Neural cell (in vitro differentiated cells): ENCODE measurements around the gene CCNJ. TPM values are rescaled to one million over a fixed set of nuclear protein-coding genes. Genes with fewer than 3 reads are reported as not detected.

Source experiments
- H2AFZ ChIP-seq: fragments of 200-600, 300-800 bp; sonication (generic), shearing (Covaris generic); 2 replicates; pipeline ENCODE4 v1.6.0; 2014; ENCODE audit warnings: low read depth, mild to moderate bottlenecking, antibody characterized with exemption, low read length, moderate library complexity
- H3F3A ChIP-seq: fragments of 200-600 bp; shearing (Covaris generic); 2 replicates; pipeline ENCODE4 v1.6.1; 2016; ENCODE audit warnings: mild to moderate bottlenecking, moderate library complexity, mixed read lengths, antibody characterized with exemption, low read length; ENCODE audit not compliant: insufficient read depth, poor library complexity, severe bottlenecking
- H3K27ac ChIP-seq: fragments of 200-600, 300-800 bp; sonication (generic), shearing (Covaris generic); 2 replicates; pipeline ENCODE4 v1.5.1; 2014; ENCODE audit warnings: mild to moderate bottlenecking, low read length, moderate library complexity
- H3K27me3 ChIP-seq: fragments of 300-800, 200-600 bp; sonication (generic), shearing (Covaris generic); 2 replicates; pipeline ENCODE4 v1.6.0; 2014; ENCODE audit warnings: mild to moderate bottlenecking, low read depth, low read length, moderate library complexity; ENCODE audit not compliant: insufficient read depth
- H3K36me3 ChIP-seq: fragments of 300-800, 200-600 bp; sonication (generic), shearing (Covaris generic); 2 replicates; pipeline ENCODE4 v1.5.1; 2014; ENCODE audit warnings: mild to moderate bottlenecking, antibody characterized with exemption, low read length, moderate library complexity; ENCODE audit not compliant: insufficient read depth
- H3K4me2 ChIP-seq: fragments of 300-800, 200-600 bp; sonication (generic), shearing (Covaris generic); 2 replicates; pipeline ENCODE4 v1.6.0; 2014; ENCODE audit warnings: mild to moderate bottlenecking, low read length
- H3K4me3 ChIP-seq: fragments of 300-800, 200-600 bp; sonication (generic), shearing (Covaris generic); 2 replicates; pipeline ENCODE4 v1.5.1; 2014; ENCODE audit warnings: mild to moderate bottlenecking, low read length, moderate library complexity
- H3K79me2 ChIP-seq: fragments of 200-600 bp; shearing (Covaris generic); replicated peaks from 2 replicates; pipeline ENCODE4 v1.6.0; 2014; ENCODE audit warnings: mild to moderate bottlenecking, low read length, moderate library complexity; ENCODE audit not compliant: insufficient read depth
- H3K9ac ChIP-seq: fragments of 300-800, 200-600 bp; sonication (generic), shearing (Covaris generic); 2 replicates; pipeline ENCODE4 v1.6.1; 2016; ENCODE audit warnings: mild to moderate bottlenecking, low read length, mixed read lengths
- H3K9me2 ChIP-seq: fragments of 200-600 bp; shearing (Covaris generic); 2 replicates; pipeline ENCODE4 v1.6.1; 2016; ENCODE audit warnings: mild to moderate bottlenecking, low read length, mixed read lengths; ENCODE audit not compliant: insufficient read depth
- H3K9me3 ChIP-seq: fragments of 200-600, 300-800 bp; sonication (generic), shearing (Covaris generic); 2 replicates; pipeline ENCODE4 v1.6.1; 2016; ENCODE audit warnings: mild to moderate bottlenecking, mixed run types, low read length, moderate library complexity, mixed read lengths
- H4K20me1 ChIP-seq: fragments of 200-600 bp; shearing (Covaris generic); 2 replicates; pipeline ENCODE4 v1.6.1; 2016; ENCODE audit warnings: mild to moderate bottlenecking, mixed run types; ENCODE audit not compliant: insufficient read depth
- CTCF ChIP-seq: fragments of 450-650 bp; IDR thresholded peaks from 2 replicates; pipeline ENCODE4 v1.5.1; 2014; ENCODE audit warnings: antibody characterized with exemption, mild to moderate bottlenecking, moderate library complexity; ENCODE audit not compliant: poor library complexity, severe bottlenecking
- EP300 ChIP-seq: fragments of 450-650 bp; conservative IDR thresholded peaks from 2 replicates; pipeline ENCODE4 v1.6.1; 2014; ENCODE audit warnings: antibody characterized with exemption, mild to moderate bottlenecking, moderate library complexity; ENCODE audit not compliant: poor library complexity, severe bottlenecking
- MXI1 ChIP-seq: fragments of 450-650 bp; conservative IDR thresholded peaks from 2 replicates; pipeline ENCODE4 v1.6.1; 2014; ENCODE audit warnings: antibody characterized with exemption, mild to moderate bottlenecking; ENCODE audit not compliant: poor library complexity, severe bottlenecking
- POLR2AphosphoS5 ChIP-seq: IDR thresholded peaks from 2 replicates; pipeline ENCODE4 v1.6.1; 2012
- RAD21 ChIP-seq: fragments of 450-650 bp; conservative IDR thresholded peaks from 2 replicates; pipeline ENCODE4 v1.6.1; 2014; ENCODE audit warnings: antibody characterized with exemption, mild to moderate bottlenecking, moderate library complexity
- REST ChIP-seq: IDR thresholded peaks from 2 replicates; pipeline ENCODE4 v1.6.1; 2012; ENCODE audit warnings: borderline replicate concordance
- SMC3 ChIP-seq: fragments of 450-650 bp; conservative IDR thresholded peaks from 2 replicates; pipeline ENCODE4 v1.6.1; 2014; ENCODE audit warnings: antibody characterized with exemption, mild to moderate bottlenecking, moderate library complexity; ENCODE audit not compliant: poor library complexity
- TAF1 ChIP-seq: IDR thresholded peaks from 2 replicates; pipeline ENCODE4 v1.6.1; 2012; ENCODE audit warnings: low read depth
- polyA plus RNA-seq: library from polyadenylated mRNA; depleted of rRNA; stranded (reverse); fragments of >200 nt; gene quantifications from 2 replicates; pipeline ENCODE4 v1.2.3, GENCODE V29; 2014

The CCNJ gene
- polyA plus RNA-seq, 1 donor from 2014 or later, result 41.0 TPM

GRCh38 chr10:96074776-96075175 is 31.4 kb downstream of the CCNJ start:
- H2AFZ ChIP-seq, result no peak overlapping the region
- no peak overlapping the region for H3K9ac ChIP-seq
- H3K27ac ChIP-seq, result no peak overlapping the region
- no peaks in the 10 kb centered on the region for H3K36me3 ChIP-seq
- no peaks in the 10 kb centered on the region for H4K20me1 ChIP-seq
- H3K79me2 ChIP-seq, result no peaks in the 10 kb centered on the region
- no peaks in the 10 kb centered on the region for H3F3A ChIP-seq
- no peaks in the 10 kb centered on the region for H3K27me3 ChIP-seq
- TF ChIP-seq SMC3, result no peak
- no peak for TF ChIP-seq EP300
- no peak for TF ChIP-seq MXI1
- no peak overlapping the region for H3K4me2 ChIP-seq
- no peaks in the 10 kb centered on the region for H3K9me2 ChIP-seq
- no peak overlapping the region for H3K4me3 ChIP-seq
- no peaks in the 10 kb centered on the region for H3K9me3 ChIP-seq

- H2AFZ ChIP-seq, result no peak overlapping the region
- H3K36me3 ChIP-seq, result no peaks in the 10 kb centered on the region
- no peak overlapping the region for H3K9ac ChIP-seq
These were observed 32.6 kb downstream of the CCNJ start for GRCh38 chr10:96075977-96076376.

More at GRCh38 chr10:96075977-96076376, 32.6 kb downstream of the CCNJ start:
- no peaks in the 10 kb centered on the region for H3K27me3 ChIP-seq
- no peak overlapping the region for H3K4me2 ChIP-seq
- no peaks in the 10 kb centered on the region for H3F3A ChIP-seq
- H3K9me3 ChIP-seq, result no peaks in the 10 kb centered on the region
- TF ChIP-seq MXI1 (no peak), TAF1 (no peak), SMC3 (no peak), RAD21 (no peak), POLR2AphosphoS5 (no peak), REST (no peak), CTCF (no peak), EP300 (no peak)
- H3K9me2 ChIP-seq, result no peaks in the 10 kb centered on the region
- no peaks in the 10 kb centered on the region for H4K20me1 ChIP-seq
- H3K4me3 ChIP-seq, result no peak overlapping the region
- H3K79me2 ChIP-seq, result no peaks in the 10 kb centered on the region
- H3K27ac ChIP-seq, result no peak overlapping the region
